GM19023 (cell line): ENCODE results near the gene CPAMD8.
A peak's percentile ranks its signal among the peaks of the same experiment; 100 is the strongest.

Experiments used
- ATAC-seq: cut with Tn5 transposase; IDR thresholded peaks from one replicate; pipeline ENCODE4 v1.9.1; 2021; ENCODE audit warnings: mild to moderate bottlenecking, moderate library complexity; ENCODE audit not compliant: unreplicated experiment

CPAMD8 gene

GRCh38 chr19:17026706-17027534 lies at the start of gene CPAMD8:
TSS of gene CPAMD8 (minus strand) at chr19:17026810. CDS start at chr19:17026642, 168 bp downstream.
- ATAC-seq = no peak

- ATAC-seq = no peak
These were observed 49.4 kb upstream of the CPAMD8 start for GRCh38 chr19:17075864-17076542.

GRCh38 chr19:17075035-17075863 lies 48.6 kb upstream of the CPAMD8 start, which contains the start of the genes HAUS8 and MYO9B:
TSS of gene HAUS8 (minus strand) at chr19:17075452. CDS start at chr19:17075422, 30 bp downstream.
TSS of gene MYO9B (plus strand) at chr19:17075777. CDS start at chr19:17101718, 25,941 bp downstream.
- peak; percentile 63 for ATAC-seq

GRCh38 chr19:17074634-17075034 lies 48.0 kb upstream of the CPAMD8 start:
- ATAC-seq = no peak

GRCh38 chr19:17073869-17074633 lies 47.4 kb upstream of the CPAMD8 start:
- no peak for ATAC-seq

- ATAC-seq = no peak
These were observed 44.3 kb upstream of the CPAMD8 start for GRCh38 chr19:17070912-17071311.

- no peak for ATAC-seq
These were observed 43.8 kb upstream of the CPAMD8 start for GRCh38 chr19:17070421-17070820.

- no peak for ATAC-seq
These were observed 42.6 kb upstream of the CPAMD8 start for GRCh38 chr19:17069193-17069592.

- ATAC-seq = no peak
These were observed 36.8 kb upstream of the CPAMD8 start for GRCh38 chr19:17063428-17063827.

GRCh38 chr19:17061691-17062090 lies 35.1 kb upstream of the CPAMD8 start:
- no peak for ATAC-seq

- no peak for ATAC-seq
These were observed 34.6 kb upstream of the CPAMD8 start for GRCh38 chr19:17061205-17061604.

GRCh38 chr19:17060802-17061201 lies 34.2 kb upstream of the CPAMD8 start:
- no peak for ATAC-seq

- ATAC-seq = no peak
These were observed 31.6 kb upstream of the CPAMD8 start for GRCh38 chr19:17058236-17058635.

GRCh38 chr19:17055636-17056035 lies 29.0 kb upstream of the CPAMD8 start:
- ATAC-seq = no peak

- ATAC-seq = no peak
These were observed 28.1 kb upstream of the CPAMD8 start for GRCh38 chr19:17054746-17055145.

- no peak for ATAC-seq
These were observed 25.8 kb upstream of the CPAMD8 start for GRCh38 chr19:17052439-17052838.

- ATAC-seq = no peak
These were observed 23.2 kb upstream of the CPAMD8 start for GRCh38 chr19:17049711-17050280.

- ATAC-seq = no peak
These were observed 22.4 kb upstream of the CPAMD8 start for GRCh38 chr19:17048885-17049453.

GRCh38 chr19:17045907-17046502 lies 19.4 kb upstream of the CPAMD8 start:
- ATAC-seq = no peak
